Activated naive CD8-positive, alpha-beta T cell (primary cell): ENCODE results near the gene IGFBP2.

ENCODE experiments used
- H3K27ac Mint-ChIP-seq: one replicate; pipeline ENCODE4 v1.8.0; 2021; ENCODE audit warnings: mixed read lengths
- H3K27me3 Mint-ChIP-seq: one replicate; pipeline ENCODE4 v1.8.0; 2021; ENCODE audit warnings: mixed read lengths
- H3K36me3 Mint-ChIP-seq: one replicate; pipeline ENCODE4 v1.8.0; 2021; ENCODE audit warnings: mixed read lengths
- H3K4me1 Mint-ChIP-seq: one replicate; pipeline ENCODE4 v1.8.0; 2021; ENCODE audit warnings: low read depth, mixed read lengths
- H3K4me3 Mint-ChIP-seq: one replicate; pipeline ENCODE4 v1.8.0; 2021; ENCODE audit warnings: mild to moderate bottlenecking, mixed read lengths
- H3K9me3 Mint-ChIP-seq: one replicate; pipeline ENCODE4 v1.8.0; 2021; ENCODE audit warnings: low read depth, mixed read lengths

The IGFBP2 gene

DNA sequence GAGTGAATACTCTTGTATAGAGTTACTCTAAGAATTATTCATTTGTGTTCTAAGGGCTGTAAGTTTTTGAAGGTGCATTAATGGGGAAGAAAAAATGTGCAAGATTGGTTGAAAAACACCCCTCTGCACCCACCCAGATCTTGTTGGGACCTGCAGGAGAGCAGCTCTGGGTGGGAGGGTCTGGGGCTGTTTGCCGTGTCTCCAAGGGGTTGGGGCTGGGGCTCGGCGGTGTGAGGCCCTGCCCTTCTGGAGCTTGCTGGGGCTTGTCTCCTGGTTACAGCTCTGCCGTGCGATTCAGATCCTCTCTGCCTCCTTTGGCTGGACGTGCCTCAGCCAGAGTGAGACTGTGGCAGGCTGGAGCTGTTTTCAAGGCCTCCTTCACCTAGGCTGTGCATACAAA lies 26.1 kb downstream of the IGFBP2 start:
- Mint-ChIP-seq H3K36me3 (no peaks in the 10 kb centered on the region), H3K4me3 (no peak overlapping the region), H3K4me1 (no peaks in the 10 kb centered on the region), H3K27me3 (no peaks in the 10 kb centered on the region), H3K9me3 (no peaks in the 10 kb centered on the region), H3K27ac (no peak overlapping the region)

- no peak overlapping the region for H3K4me3 Mint-ChIP-seq
- H3K36me3 Mint-ChIP-seq: no peaks in the 10 kb centered on the region
- H3K4me1 Mint-ChIP-seq: no peaks in the 10 kb centered on the region
- H3K9me3 Mint-ChIP-seq: no peaks in the 10 kb centered on the region
- H3K27me3 Mint-ChIP-seq: no peaks in the 10 kb centered on the region
- H3K27ac Mint-ChIP-seq: no peak overlapping the region
Measured at GRCh38 chr2:216660496-216660895, 27.3 kb downstream of the IGFBP2 start.

DNA sequence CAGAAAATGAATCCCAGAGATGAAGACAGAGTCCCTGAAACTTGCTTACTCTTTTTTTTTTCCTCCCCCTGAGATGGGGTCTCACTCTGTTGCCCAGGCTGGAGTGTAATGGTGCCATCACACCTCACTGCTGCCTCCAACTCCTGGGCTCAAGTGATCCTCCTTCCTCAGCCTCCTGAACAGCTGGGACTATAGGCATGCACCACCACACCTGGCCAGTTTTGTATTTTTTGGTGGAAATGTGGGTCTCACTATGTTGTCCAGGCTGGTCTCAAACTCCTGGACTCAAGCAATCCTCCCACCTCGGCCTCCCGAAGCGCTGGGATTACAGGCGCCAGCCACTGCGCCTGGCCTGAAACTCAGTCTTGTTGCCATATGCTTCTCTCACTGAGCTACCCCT lies 27.8 kb downstream of the IGFBP2 start:
- Mint-ChIP-seq H3K4me3 (no peak overlapping the region), H3K36me3 (no peaks in the 10 kb centered on the region), H3K27ac (no peak overlapping the region), H3K9me3 (no peaks in the 10 kb centered on the region), H3K27me3 (no peaks in the 10 kb centered on the region), H3K4me1 (no peaks in the 10 kb centered on the region)

DNA sequence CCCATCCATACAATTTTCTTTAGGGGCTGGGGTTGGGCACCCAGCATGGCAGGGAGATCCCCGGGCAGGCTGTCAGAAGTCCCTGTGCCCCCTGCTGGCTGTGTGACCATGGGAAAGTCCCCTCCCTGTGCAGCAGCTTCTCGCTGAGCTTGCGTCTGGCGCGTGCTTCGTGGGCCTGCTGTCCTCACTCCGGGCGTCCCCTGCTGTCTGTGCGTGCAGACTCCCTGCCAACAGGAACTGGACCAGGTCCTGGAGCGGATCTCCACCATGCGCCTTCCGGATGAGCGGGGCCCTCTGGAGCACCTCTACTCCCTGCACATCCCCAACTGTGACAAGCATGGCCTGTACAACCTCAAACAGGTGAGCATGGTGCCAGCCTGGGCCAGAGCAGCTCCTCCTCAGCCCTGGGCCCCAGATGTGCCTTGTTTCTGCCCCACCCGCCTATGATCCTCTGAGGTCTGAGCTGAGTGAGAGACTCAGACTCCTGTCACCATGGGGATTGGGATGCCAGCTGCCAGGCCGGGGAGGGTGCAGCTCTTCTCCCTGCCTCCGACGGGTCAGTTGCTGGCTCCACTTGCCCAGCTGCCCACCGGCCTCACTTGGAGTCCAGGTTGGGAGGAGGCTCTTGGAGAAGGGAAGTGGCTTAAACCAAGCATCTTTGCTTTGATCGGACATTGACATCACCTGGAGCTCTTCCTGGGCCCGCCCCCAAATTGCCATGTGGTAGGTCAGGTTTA lies 28.6 kb downstream of the IGFBP2 start:
- Mint-ChIP-seq H3K27ac (no peak overlapping the region), H3K4me3 (no peak overlapping the region), H3K9me3 (no peaks in the 10 kb centered on the region), H3K4me1 (no peaks in the 10 kb centered on the region), H3K27me3 (no peaks in the 10 kb centered on the region), H3K36me3 (no peaks in the 10 kb centered on the region)

- H3K4me3 Mint-ChIP-seq: no peak overlapping the region
- no peaks in the 10 kb centered on the region for H3K4me1 Mint-ChIP-seq
- H3K27me3 Mint-ChIP-seq: no peaks in the 10 kb centered on the region
- H3K9me3 Mint-ChIP-seq: no peaks in the 10 kb centered on the region
- H3K36me3 Mint-ChIP-seq: no peaks in the 10 kb centered on the region
- no peak overlapping the region for H3K27ac Mint-ChIP-seq
Measured at GRCh38 chr2:216663106-216663505, 29.9 kb downstream of the IGFBP2 start.

- Mint-ChIP-seq H3K4me1 (no peaks in the 10 kb centered on the region), H3K27ac (no peak overlapping the region), H3K4me3 (no peak overlapping the region), H3K9me3 (no peaks in the 10 kb centered on the region), H3K36me3 (no peaks in the 10 kb centered on the region), H3K27me3 (no peaks in the 10 kb centered on the region)
Measured at GRCh38 chr2:216663846-216664245, 30.6 kb downstream of the IGFBP2 start.

DNA sequence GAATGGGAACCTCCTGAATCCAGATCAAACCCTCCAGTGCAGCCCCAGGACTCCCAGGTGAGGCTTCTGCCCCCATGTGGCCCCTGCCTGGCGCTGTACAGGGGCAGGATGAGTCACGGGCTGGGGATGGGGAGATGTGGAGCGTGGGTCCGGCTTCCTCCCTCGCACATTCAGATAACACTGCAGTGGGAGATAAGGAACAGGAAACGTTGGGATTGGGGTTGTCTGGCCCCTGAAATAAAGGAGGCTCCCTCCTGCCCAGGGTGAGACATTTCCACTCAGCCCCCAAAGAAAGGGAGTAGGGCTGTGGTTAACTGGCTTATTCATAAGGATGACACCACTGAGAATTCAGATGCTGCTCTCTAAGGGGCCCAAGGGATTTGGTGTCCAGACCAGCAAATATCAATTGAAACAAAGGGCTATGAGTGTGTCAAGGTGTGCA lies 31.4 kb downstream of the IGFBP2 start:
- H3K4me3 Mint-ChIP-seq: no peak overlapping the region
- H3K27ac Mint-ChIP-seq: no peak overlapping the region
- H3K27me3 Mint-ChIP-seq: no peaks in the 10 kb centered on the region
- H3K4me1 Mint-ChIP-seq: no peaks in the 10 kb centered on the region
- no peaks in the 10 kb centered on the region for H3K9me3 Mint-ChIP-seq
- no peaks in the 10 kb centered on the region for H3K36me3 Mint-ChIP-seq

DNA sequence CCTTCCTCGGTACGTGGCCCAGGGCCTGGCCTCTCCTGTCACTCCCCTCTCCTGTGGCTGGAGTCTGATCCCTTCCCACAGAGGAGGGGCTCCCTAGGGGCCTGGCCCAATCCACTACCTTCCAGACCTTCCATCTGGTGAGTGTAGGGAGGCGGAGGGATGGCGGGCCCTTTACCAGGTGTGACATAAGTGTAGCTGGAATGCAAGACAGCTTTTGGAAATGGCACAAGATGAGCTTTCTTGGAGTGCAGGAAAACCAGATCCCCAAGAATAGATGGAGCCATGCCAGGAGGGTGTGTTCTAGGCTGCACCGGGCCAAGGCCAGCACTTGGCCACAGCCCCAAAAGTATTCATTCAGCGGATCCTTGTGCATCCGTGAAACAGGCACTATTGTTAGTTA lies 32.0 kb downstream of the IGFBP2 start:
- H3K27ac Mint-ChIP-seq: no peak overlapping the region
- no peaks in the 10 kb centered on the region for H3K9me3 Mint-ChIP-seq
- no peaks in the 10 kb centered on the region for H3K36me3 Mint-ChIP-seq
- H3K27me3 Mint-ChIP-seq: no peaks in the 10 kb centered on the region
- H3K4me3 Mint-ChIP-seq: no peak overlapping the region
- H3K4me1 Mint-ChIP-seq: no peaks in the 10 kb centered on the region

DNA sequence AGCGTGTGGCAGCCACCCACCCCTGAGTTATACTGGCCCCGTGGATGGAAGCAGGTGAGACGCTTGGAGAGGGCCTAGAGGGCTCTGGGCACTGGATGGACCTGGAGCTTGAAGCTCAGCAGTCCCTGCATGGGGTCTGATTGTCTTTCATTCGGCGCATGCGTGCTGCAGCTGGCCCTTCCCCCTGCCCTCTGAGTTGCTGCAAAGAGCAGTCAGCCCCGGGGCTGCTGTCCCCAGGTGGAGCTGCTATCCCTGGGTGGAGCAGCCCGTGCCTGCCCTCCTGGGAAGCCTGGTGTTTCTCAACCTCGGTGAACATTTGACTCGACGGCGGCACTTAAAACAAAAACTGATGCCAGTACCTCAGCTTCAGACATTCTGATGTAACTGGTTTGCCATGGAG lies 32.5 kb downstream of the IGFBP2 start:
- H3K9me3 Mint-ChIP-seq: no peaks in the 10 kb centered on the region

DNA sequence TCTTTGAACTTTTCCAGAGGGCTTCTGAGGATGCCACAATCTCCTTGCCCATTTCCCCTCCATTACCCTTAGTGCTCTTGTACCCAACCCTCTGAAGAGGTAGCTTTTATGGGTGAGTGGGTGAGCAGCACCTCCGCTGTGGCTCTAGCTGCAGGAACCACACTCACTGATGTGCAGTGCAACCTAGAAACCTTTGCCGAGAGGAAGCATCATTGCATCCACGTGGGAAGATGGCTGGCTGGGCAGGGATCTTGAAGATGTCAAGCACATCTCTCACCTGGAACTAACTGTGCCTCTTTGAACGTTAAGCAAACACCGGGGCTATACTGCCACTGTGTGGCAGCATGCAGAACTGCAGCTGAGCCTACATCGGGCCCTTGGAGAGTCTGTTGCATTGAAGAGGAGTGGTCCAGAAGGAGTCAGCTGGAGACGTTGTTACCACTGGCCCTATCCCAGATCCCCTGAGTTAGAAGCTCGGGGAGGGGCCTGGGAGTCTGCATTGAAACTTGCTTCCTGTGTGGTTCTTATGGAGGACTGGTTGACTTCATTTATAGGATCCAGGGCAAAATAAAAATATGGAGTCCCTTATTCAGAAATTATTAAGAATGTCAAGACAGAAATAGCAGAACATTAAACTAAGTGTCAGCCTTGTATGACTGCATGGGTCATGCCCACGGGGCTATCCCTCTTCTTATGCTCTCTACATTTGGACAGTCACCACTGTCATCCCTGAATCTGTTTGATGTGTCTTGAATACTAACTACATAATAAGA lies 33.4 kb downstream of the IGFBP2 start:
- Mint-ChIP-seq H3K27me3 (no peaks in the 10 kb centered on the region), H3K4me1 (no peaks in the 10 kb centered on the region), H3K4me3 (no peak overlapping the region), H3K9me3 (no peaks in the 10 kb centered on the region), H3K36me3 (no peaks in the 10 kb centered on the region), H3K27ac (no peak overlapping the region)

More for the DNA sequence above, 32.5 kb downstream of the IGFBP2 start:
- no peaks in the 10 kb centered on the region for H3K4me1 Mint-ChIP-seq
- H3K27me3 Mint-ChIP-seq: no peaks in the 10 kb centered on the region
- H3K36me3 Mint-ChIP-seq: no peaks in the 10 kb centered on the region
- no peak overlapping the region for H3K4me3 Mint-ChIP-seq
- H3K27ac Mint-ChIP-seq: no peak overlapping the region

DNA sequence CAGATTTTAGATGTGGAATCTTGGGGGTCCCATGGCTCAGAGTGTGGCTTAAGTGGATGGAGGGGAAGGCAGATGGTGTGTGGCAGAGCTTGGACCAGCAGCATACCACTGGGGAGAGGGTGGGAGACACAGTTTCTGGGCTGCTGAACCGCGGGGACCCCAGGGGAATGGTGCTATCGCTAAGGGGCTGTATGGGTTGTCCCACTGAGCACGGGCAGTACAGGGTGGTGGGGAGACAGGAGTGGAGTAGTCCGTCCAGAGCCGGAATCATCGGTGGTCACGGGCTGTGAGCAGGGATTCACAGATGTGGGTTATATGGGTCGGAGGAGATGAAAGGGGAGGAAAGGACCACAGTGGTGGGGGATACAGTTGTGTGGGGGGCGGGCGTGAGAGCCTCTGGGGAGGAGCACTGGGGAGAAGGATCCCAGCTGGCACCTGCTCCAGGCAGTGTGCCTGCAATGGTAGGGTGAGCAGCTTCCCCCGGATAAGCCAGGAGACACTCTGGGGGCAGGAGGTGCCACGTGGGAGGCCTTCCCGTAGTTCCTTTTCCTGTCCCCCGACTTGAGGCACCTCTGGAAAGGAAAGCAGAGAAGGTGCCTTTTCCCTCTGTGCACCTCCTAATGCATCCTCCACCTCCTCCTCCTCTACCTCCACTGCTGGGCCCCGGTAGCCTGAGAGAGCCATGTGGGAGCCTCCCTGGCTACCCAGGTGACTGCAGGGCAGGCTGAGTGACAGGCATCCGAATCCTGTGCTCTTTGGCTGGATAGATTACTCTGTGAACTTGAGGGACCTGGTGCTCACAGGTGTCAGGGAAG lies 37.3 kb downstream of the IGFBP2 start:
- H3K27ac Mint-ChIP-seq: no peak overlapping the region
- H3K4me3 Mint-ChIP-seq: no peak overlapping the region
- no peaks in the 10 kb centered on the region for H3K36me3 Mint-ChIP-seq
- no peaks in the 10 kb centered on the region for H3K9me3 Mint-ChIP-seq
- H3K4me1 Mint-ChIP-seq: no peaks in the 10 kb centered on the region
- no peaks in the 10 kb centered on the region for H3K27me3 Mint-ChIP-seq

DNA sequence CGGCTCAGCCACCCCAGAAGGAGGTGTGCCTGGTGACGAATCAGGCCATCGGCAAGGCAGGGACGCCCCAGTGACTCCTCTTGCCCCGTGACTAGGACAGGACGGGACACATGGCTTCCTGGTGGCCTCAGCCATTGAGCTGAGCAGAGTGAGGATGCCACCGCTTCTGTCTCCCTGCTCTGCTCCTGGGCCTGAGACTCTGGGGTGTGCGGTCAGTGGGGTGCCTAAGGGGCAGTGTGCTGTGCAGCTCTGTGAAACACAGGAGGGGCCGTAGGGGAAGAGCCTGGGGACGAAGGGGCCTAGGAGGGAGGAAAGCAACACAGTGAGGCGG lies 37.8 kb downstream of the IGFBP2 start:
- Mint-ChIP-seq H3K4me1 (no peaks in the 10 kb centered on the region), H3K27ac (no peak overlapping the region), H3K9me3 (no peaks in the 10 kb centered on the region), H3K36me3 (no peaks in the 10 kb centered on the region), H3K4me3 (no peak overlapping the region), H3K27me3 (no peaks in the 10 kb centered on the region)

DNA sequence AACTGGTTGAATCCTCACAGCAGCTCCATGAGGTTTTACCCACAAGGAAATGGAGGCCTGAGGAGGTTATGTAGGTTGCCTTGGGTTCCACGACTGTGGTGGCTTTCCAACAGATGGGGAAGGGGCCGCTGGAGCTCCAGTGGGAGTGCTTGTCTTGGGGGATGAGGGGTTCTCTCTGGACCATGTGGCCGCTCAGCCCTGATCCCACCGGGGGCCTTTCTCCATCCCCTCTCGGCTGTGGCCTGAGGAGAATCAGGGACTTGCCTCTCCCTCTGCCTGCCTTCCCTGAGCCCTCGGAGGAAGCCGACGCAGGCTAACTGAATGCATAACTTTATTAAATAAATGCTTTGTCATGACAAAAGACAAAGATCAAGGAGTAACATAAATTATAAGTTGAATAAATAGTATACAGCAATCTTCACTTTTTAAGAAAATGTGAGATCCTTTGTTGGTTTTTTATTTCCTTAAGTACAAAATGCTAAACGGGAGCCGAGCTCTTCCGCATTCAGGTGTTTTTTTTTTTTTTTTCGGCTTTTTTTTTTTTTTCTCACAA lies 38.6 kb downstream of the IGFBP2 start:
- Mint-ChIP-seq H3K4me3 (no peak overlapping the region), H3K27me3 (no peaks in the 10 kb centered on the region), H3K9me3 (no peaks in the 10 kb centered on the region), H3K27ac (no peak overlapping the region), H3K4me1 (no peaks in the 10 kb centered on the region), H3K36me3 (no peaks in the 10 kb centered on the region)

- Mint-ChIP-seq H3K9me3 (no peaks in the 10 kb centered on the region), H3K27me3 (no peaks in the 10 kb centered on the region), H3K36me3 (no peaks in the 10 kb centered on the region), H3K27ac (no peak overlapping the region), H3K4me1 (no peaks in the 10 kb centered on the region), H3K4me3 (no peak overlapping the region)
Measured at GRCh38 chr2:216672466-216672865, 39.2 kb downstream of the IGFBP2 start.

DNA sequence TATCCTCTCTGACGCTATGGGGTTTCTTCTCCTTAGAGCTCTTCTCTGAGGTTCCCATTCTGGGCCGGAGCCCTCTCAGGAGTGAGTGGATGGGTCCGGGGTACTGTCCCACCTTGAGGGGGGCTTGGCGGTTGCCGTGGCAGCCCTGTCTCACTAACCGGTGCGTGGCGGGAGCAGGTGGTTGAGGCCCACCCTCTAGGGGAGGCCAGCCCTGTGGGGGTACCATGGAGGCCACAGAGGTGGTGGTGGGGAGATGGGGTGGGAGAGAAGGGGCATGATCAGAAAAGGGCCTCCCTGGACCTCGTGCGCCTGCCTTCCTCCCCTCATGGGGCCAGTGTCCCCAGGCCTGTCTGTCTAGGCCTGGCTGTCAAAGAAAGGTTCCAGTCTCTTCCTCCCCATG lies 39.8 kb downstream of the IGFBP2 start:
- H3K27me3 Mint-ChIP-seq: no peaks in the 10 kb centered on the region
- no peaks in the 10 kb centered on the region for H3K36me3 Mint-ChIP-seq
- H3K27ac Mint-ChIP-seq: no peak overlapping the region
- no peak overlapping the region for H3K4me3 Mint-ChIP-seq
- no peaks in the 10 kb centered on the region for H3K4me1 Mint-ChIP-seq
- H3K9me3 Mint-ChIP-seq: no peaks in the 10 kb centered on the region
